Measurements from ENCODE around the gene CCDC60.
A peak's percentile ranks its signal among the peaks of the same experiment; 100 is the strongest.

CCDC60 gene

GRCh38 chr12:119528241-119528640 is 193.7 kb downstream of the CCDC60 start:
- H3K4me3 ChIP-seq (ENCODE audit: control insufficient read depth, low read depth, low read length): no peak overlapping the region
- TF ChIP-seq CTCF (IDR thresholded peaks at IDR 0.05; ENCODE audit: control insufficient read depth, insufficient read depth, low read depth, low read length, missing control alignments): no peak
- DNase-seq (ENCODE audit: low read depth): no peak

GRCh38 chr12:119540476-119540875 is 205.9 kb downstream of the CCDC60 start:
- no peak for TF ChIP-seq CTCF (IDR thresholded peaks at IDR 0.05; ENCODE audit: control insufficient read depth, insufficient read depth, low read depth, low read length, missing control alignments)
- no peak overlapping the region for H3K4me3 ChIP-seq (ENCODE audit: control insufficient read depth, low read depth, low read length)
- DNase-seq (ENCODE audit: low read depth): no peak

GRCh38 chr12:119544765-119545625 is 210.5 kb downstream of the CCDC60 start:
- H3K4me3 ChIP-seq (ENCODE audit: control insufficient read depth, low read depth, low read length): no peak overlapping the region
- peak; percentile 35 for DNase-seq (ENCODE audit: low read depth)
- peak; percentile 85 for TF ChIP-seq CTCF (IDR thresholded peaks at IDR 0.05; ENCODE audit: control insufficient read depth, insufficient read depth, low read depth, low read length, missing control alignments)

GRCh38 chr12:119546340-119546739 is 211.8 kb downstream of the CCDC60 start:
- no peak for DNase-seq (ENCODE audit: low read depth)
- TF ChIP-seq CTCF (IDR thresholded peaks at IDR 0.05; ENCODE audit: control insufficient read depth, insufficient read depth, low read depth, low read length, missing control alignments): no peak
- H3K4me3 ChIP-seq (ENCODE audit: control insufficient read depth, low read depth, low read length): no peak overlapping the region

GRCh38 chr12:119547001-119547400 is 212.5 kb downstream of the CCDC60 start:
- H3K4me3 ChIP-seq (ENCODE audit: control insufficient read depth, low read depth, low read length): no peak overlapping the region
- TF ChIP-seq CTCF (IDR thresholded peaks at IDR 0.05; ENCODE audit: control insufficient read depth, insufficient read depth, low read depth, low read length, missing control alignments): no peak
- DNase-seq (ENCODE audit: low read depth): no peak

GRCh38 chr12:119556854-119557253 is 222.3 kb downstream of the CCDC60 start:
- DNase-seq (ENCODE audit: low read depth): no peak
- no peak overlapping the region for H3K4me3 ChIP-seq (ENCODE audit: control insufficient read depth, low read depth, low read length)
- TF ChIP-seq CTCF (IDR thresholded peaks at IDR 0.05; ENCODE audit: control insufficient read depth, insufficient read depth, low read depth, low read length, missing control alignments): no peak
